Daoy (cell line): ENCODE measurements around the gene PIGT. TPM values are rescaled to one million over a fixed set of nuclear protein-coding genes. Genes with fewer than 3 reads are reported as not detected.

Source experiments
- DNase-seq: peaks from one replicate; pipeline ENCODE4 v3.0.0-alpha.2; 2015; ENCODE audit warnings: low read depth
- total RNA-seq: library from RNA; depleted of rRNA; stranded (reverse); fragments of >200 nt; shearing (Covaris generic); gene quantifications from 2 replicates; pipeline ENCODE4 v1.2.3, GENCODE V29; 2014

The PIGT gene
- total RNA-seq, 1 experiment from 2014 or later: 51.3 TPM

DNA sequence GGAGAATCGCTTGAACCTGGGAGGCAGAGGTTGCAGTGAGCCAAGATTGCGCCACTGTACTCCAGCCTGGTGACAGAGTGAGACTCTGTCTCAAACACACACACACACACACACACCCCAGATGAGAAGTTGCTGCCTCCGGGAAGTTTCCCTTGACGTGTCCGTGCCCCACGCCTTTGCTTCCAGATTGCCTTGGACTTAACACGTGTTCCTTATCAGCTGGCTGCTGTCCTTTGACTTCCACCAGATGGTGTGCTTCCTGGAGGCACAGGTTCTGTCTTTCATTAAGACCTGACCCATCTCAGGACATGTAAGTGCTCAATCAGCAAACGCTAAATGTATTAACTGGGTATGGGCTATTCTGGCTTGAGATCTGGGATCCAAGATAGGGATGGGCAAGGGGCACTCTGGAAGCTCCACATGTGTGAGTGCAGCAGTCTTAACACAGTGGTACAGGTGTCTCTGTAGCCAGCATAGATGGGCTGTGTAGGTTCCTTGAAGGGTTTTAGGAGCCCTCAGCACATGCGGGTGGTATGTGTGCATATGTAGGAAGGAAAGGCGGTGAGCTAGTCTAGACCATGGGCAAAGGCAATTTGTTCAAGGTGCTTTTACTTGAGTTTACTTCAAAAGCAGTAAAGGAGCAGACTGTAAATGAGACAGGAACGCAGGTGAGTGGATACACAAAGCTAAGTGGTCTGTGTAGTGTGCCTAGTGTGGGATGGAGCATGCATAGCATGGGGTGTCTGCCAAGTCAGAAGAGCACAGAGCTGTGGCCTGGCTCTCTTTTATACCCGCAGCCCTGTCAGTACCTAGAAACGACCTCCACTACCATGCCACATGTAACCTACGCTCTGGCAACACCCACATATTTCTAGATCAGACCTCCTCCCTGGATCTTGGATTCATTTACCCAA lies 11.6 kb downstream of the PIGT start:
- DNase-seq: no peak

DNA sequence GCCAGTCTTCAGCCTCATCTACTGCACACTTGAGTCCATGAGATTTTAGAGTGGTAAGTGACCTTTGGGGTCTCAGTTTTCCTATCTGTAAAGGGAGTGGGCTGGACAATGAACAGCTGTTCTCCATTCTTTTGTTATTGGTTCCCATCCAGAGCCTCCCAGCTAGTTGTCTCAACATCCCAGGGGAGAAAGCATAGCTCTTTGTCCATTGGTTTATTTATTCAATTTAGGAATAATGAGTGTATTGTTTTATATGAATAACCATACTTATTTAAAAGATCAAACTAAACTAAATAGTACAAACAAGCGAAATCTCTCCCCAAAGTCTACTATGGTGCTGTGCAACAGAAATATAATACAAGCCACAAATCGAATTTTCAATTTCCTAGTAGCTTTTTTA lies 13.7 kb downstream of the PIGT start:
- no peak for DNase-seq

DNA sequence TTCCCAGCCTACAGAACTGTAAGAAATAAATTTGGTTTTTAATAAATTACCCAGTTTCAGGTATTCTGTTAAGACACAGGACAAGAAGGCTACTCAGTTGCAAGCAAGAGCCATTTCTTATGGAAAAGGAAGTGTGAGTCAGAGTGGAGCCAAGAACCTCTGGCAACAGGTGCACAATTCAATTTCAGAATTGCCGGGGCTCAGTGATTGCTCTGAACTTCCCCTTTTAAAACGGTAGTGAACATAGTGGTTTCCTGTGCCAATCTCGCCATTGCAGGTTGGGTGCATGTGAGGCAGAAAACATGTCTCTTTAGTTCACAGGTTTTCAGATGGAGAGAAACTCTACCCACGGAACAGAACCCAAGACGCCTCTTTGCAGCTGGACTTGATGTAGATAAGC lies 16.4 kb downstream of the PIGT start:
- DNase-seq: no peak

DNA sequence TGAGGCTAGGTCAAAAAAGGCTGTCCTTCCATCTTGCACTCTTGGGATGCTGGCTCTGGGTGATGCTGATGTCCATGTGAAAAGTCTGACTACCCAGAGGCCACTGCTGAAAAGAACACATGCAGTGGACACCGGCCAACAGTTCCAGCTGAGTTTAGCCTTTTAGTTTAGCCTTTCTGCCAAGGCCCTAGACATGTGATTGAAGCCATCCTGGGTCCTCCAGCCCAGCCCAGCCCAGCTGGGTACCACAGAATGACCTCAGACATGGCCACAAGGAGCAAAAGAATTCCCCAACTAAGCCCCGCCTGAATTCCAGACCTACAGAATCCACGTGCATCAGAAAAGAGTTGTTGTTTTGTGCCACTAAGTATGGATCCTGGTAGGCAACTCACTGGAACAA lies 17.4 kb downstream of the PIGT start:
- DNase-seq: no peak

DNA sequence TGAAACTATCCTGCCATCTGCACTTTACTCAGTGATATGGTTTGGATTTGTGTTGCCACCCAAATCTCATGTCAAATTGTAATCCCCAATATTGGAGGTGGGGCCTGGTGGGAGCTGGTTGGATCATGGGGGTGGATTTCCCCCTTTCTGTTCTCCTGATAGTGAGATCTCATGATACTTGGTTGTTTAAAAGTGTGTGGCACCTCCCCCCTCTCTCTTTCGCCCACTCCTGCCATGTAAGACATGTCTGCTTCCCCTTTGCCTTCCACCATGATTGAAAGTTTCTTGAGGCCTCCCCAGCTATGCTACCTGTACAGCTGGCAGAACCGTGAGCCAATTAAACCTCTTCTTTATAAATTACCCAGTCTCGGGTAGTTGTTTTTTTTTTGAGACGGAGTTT lies 18.0 kb downstream of the PIGT start:
- DNase-seq: no peak

DNA sequence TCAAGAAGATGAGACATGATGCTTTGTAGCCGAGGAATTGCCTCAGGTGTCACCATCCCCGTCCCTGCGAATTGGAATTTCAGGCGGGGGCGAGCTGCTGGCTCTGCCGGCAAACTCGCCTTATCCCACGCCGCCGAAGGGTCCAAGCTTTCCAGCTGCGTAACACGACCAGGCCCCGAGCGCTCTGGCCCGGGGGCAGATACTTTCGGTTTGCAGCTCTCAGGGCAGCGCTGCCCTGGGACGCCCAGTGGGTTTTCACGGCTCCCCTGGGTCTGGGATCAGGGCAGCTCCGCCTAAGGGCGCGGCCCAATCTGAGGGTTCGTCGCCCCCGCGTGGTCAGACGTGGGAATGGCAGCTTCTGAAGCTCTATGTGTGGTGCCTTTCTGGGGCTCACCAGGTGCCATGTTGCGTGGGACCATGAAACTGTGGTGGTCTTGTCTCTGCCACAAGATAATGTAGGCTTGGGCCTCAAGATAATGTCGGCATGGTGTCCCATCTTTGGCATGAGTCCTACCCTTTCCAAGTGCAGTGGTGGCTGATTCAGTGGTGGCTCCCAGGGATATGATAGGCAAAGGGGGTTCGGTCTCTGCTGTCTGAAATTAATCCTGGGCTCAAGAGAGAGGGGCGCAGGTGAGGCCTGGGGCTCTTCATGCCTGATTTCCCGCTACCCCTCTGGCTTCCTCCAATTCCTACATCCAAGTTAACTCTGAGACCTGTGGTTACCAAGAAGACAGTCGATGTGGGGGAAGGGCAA lies 21.0 kb downstream of the PIGT start:
- peak; percentile 89 for DNase-seq

DNA sequence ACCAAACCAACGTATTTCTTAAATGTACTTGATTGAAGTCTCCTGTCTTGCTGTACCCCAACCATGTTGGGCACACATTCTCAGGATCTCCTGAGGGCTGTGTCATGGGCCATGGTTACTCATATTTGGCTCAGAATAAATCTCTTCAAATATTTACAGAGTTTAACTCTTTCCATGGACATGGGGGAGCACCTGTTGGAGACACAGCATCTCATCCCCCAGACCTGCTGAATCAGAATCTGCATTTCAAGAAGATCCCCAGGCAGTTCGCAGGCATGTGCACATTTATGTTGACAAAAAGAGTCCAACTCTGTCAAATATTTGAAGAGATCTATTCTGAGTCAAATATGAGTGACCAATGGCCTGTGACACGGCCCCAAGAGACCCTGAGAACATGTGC lies 24.5 kb downstream of the PIGT start:
- DNase-seq: no peak

DNA sequence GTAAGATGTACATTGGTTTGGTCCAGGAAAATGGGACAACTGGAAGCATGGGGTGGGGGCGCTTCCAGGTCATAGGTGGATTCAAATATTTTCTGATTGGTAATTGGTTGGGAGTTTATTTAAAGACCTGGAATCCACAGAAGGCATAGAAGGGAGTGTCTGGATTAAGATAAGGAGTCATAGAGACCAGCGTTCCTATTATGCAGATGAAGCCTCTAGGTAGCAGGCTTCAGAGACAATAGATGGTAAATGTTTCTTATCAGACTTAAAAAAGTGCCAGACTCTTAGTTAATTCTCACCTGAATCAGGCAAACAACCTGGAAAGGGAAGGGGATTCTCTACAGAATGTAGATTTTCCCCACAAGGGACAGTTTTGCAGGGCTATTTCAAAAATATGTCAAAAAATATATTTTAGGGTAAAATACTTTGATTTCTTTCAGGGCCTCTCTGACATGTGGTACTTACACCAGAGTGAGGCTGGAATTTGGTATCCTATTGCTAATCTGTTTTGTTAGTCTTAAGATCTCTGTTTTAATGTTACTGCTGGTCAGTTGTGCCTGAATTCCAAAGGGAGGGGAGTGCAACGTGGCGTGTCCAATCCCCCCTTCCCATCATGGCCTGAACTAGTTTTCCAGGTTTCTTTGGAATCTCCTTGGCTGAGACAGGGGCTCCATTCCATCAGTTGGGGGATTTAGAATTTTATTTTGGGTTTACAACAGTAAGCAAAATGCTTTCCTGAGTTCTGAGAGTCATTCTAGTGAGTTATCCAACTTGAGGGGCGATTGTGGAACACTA lies 25.1 kb downstream of the PIGT start:
- no peak for DNase-seq

DNA sequence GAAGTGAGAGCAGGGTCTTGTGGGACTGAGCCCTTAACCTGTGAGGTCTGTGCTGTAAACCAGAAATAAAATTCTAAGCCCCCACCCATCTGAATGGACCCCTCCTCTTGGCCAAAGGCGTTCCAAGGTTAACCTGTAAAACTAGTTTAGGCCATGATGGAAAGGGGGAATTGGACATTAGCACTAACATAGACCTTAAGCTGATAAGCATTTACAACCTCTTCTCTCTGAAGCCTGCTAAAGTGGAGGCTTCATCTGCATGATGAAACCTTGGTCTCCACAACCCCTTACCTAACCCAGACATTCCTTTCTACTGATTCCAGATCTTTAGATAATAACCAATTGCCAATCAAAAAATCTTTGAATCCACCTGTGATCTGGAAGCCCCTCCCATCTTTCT lies 25.8 kb downstream of the PIGT start:
- no peak for DNase-seq

DNA sequence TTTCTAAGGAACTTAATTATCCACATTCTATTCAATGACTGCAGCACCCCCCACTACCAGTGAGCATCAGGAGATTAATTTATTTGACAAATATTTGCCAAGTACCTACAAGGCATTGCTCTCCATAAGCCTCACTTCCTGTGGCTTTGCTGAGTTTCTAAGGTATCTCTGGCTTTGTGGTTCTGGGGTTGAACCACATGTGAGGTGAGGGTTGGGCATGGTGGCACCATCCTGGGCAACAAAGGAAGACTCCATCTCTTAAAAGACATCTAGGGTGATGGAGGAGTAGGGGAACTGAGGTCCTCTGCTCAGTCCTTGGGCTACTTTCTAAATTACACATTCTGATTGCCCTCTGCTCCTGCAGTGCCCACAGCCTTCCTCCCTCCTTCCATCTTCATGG lies 28.1 kb downstream of the PIGT start:
- no peak for DNase-seq

DNA sequence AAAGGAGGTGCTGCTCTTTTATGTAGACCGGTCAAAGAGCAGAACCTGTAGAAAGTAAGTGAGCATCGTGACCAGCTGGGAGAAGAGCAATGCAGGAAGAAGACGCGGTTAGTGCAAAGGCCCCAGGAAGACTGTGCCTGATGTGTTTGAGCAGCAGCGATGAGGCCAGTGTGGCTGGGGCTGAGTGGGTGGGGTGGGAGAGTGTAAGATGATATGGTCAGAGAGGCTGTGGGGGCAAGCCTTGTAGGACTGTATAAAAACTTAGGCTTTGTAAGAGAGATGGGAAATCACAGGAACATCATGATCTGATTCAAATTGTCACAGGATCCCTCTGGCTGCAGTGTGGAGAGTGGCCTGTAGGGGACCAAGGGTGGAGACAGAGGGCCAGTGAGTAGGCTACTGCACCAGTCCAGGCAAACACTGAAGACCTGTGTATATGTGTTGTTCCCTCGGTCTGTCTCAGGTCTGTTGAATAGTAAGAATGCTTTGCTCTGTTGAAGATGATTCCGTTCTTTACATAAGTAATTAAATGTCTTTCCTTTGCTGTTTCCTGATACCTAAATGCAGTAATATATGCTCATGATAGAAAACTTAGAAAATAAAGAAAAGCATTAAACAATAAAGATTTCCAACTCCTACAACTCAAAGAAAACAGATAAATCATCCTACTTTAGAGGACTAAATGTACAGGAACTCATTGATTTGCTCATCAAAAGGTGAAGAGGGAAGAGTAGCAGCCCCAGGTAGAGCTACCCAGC lies 30.0 kb downstream of the PIGT start:
- DNase-seq: peak; percentile 28

DNA sequence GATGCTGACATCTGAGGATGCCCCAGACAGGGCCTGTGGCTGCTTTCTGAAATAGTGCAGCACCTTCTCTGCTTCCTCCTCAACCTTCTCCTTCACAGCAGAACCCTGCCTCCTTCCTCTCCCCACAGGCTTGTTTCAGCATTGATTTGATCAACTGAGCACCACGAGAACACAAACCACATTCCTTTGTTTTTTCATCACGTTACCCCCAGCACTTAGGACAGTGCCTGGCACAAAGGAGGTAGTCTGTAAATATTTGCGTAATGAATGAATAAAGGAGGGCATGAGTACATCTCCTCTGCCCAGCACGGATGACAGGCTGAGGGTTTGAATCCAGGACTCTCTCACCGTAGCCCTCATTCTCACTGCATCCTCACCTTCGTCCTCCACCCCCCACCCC lies 32.3 kb downstream of the PIGT start:
- DNase-seq: no peak

DNA sequence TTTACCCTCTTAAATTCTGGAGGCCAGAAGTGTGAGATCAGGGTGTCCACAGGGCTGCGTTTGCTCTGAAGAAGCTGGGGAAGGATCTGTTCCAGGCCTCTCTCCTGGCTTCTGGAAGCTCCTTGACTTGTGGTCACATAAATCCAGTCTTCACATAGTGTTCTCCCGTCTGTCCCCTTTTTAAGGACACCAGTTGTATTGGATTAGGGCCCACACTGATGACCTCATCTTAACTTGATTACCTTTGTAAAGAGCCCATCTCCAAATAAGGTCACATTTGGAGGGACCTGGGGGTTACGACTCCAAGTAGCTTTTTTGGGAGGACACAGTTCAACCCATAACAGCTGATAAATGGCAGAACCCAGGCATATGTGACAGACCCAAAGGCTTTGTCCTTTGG lies 33.6 kb downstream of the PIGT start:
- no peak for DNase-seq

DNA sequence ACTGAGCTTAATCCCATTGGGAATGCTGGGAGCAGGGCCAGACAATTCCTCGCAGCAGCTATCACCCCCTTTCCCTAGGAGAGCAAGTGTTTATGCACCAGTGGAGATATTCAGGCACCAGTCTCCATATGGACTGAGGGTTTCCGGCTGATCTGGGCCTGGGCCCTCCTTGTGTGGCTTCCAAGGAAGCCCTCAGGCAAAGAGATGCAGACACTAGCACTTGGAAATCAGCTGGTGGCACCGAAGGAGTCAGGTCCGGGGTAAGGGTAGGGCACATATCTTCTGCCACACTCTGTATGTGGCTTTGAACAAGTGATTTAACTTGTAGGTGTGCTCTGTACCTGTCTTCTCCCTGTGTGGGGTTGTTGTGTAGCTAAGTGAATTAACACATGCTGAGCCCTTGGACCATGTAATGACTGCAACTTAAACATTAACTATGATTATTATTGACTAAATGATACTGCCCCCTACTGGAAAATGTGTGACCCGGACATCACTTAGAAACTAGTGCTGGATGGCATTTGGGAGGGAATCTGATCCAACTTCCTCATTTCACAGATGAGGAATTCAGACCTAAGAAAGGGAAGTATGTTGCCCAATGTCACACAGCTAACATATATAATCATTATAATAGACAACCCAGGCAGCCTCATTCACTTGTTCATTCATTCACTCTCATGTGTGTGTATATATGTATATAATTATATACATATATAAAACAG lies 34.3 kb downstream of the PIGT start:
- DNase-seq: peak; percentile 23

DNA sequence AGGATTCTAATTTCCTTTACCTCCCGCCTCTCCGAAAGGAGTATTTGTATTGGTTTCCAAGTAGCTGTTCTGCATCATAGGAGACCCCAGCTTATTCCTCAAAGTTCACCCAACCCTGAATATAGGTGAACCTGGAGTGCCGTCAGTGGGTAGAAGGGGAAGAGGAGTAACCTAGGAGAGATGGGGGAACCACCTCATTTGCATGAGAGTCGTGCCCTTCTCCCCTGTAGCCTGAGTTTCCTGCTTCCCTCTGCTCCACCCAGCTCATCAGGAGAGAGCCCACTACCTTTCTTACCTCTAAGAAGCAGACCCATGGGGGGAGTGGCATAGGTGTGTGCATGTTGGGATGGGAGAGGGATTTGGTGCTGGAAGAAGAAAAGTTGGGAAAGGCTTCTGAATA lies 36.3 kb downstream of the PIGT start:
- no peak for DNase-seq

DNA sequence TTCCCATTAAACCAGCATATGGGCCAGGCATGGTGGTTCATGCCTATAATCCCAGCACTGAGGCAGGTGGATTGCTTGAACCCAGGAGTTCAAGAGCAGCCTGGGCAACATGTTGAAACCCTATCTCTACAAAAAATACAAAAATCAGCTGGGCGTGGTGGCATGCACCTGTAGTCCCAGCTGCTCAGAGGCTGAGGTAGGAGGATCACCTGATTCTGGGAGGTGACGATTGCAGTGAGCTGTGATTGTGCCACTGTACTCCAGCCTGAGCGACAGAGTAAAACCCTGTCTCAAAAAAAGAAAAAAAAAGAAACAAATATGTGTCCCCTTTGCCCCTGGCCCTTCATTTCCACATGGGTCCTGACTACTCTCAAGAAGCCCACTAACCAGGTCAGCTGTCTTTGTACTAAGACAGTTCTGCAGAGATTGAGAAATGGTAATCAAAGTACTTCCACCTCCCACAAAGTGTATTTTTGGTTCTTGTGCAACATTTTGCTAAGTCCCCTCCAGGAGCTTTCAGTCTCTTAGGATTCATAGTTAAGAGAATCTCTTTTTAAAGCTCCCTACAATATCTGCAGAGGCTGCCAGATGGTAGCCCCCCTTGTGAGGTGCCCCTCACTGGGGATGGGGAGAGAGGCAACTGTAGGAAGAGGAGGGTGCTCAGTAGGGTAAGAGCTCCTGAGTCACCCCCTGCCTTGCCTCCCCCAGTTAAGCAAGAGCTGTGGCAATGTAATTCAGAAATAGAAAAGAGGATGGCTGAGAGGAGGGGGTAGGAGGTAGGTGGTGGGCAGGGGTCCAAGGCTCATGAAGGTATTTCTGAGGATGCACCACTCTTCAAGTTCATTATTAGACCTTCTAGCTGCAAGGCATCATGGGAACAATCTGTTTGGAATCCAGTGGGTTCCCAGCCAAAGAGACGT lies 37.1 kb downstream of the PIGT start:
- no peak for DNase-seq

DNA sequence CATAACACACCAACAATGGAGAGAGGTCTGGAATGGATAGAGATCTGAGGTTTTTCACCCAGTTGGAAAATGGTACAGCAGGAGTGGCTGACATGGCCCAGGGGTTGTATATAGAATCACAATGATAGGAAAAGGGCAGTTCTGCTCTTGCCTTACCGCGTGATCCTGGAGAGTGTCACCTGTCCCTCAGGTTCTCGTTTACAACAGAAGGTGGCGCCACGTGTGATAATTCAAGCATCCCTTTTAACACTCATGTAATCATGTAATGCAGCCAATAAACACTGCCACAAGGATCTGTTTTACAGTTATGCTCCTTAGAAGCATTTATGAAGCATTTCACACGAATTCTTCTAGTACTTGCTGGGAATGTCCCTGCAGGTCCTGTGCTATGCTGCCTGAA lies 40.7 kb downstream of the PIGT start:
- no peak for DNase-seq

DNA sequence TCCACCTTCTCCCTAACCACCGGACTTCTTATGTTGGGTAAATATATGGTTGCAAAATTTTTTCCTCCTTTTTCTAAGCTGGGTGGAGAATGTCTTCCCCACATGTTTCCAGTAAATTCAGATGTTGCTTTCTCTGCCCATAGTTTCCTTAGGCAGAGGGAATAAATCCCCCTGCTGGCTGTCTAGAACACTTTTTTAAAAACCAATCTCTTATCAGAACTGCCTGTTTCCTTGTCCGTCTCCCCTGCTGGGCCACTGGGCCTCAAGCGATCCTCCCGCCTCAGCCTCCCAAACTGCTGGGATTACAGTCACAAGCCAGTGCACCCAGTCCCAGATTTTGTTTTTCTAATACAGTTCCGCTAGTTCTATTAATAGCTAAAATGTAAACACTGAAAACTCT lies 43.7 kb downstream of the PIGT start:
- no peak for DNase-seq

DNA sequence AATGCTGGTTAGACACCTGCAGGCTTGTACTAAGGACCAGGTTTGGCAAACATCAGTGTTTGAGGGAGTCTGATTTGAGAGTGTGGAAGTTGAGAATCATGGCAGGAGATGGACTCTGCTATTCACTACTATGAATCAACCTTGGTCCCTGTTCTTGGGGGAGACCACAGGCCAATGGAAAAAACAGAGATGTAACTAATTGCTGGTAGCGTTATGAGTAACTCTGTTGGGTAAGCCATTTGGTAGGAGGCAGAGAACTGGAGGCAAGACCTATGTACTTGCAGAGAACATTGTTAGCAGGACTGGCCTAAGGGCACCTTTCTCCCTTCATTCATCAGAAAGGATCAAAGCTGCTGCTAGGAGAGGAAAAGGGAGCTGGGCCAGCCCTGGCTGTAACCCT lies 45.3 kb downstream of the PIGT start:
- DNase-seq: no peak
